ENCODE measurements around the gene CPNE8. TPM values are rescaled to one million over a fixed set of nuclear protein-coding genes. Genes with fewer than 3 reads are reported as not detected.
"Not testable (repeated sequence)": the region's sequence is repeated elsewhere in the genome, so short reads cannot be mapped to it uniquely, and the experiment has no call there.

The CPNE8 gene
- polyA plus RNA-seq, 3 donors, result 9.5 to 16.4 (median 10.5) TPM

DNA sequence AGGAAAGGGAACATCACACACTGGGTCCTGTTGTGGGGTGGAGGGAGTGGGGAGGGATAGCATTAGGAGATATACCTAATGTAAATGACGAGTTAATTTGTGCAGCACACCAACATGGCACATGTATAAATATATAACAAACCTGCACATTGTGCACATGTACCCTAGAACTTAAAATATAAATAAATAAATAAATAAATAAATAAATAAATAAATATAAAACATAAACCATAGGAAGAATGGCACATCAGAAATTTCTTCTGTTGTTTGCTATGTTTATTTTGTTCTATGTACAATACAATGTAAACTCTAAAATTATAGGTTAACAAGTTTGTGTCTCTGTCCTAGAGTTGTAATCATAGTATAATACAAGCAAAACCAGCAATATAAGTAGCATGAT lies 162.9 kb downstream of the CPNE8 start:
- not testable (repeated sequence) for DNase-seq

- no peak for DNase-seq
Measured at GRCh38 chr12:38736821-38737220, 168.6 kb downstream of the CPNE8 start.

DNA sequence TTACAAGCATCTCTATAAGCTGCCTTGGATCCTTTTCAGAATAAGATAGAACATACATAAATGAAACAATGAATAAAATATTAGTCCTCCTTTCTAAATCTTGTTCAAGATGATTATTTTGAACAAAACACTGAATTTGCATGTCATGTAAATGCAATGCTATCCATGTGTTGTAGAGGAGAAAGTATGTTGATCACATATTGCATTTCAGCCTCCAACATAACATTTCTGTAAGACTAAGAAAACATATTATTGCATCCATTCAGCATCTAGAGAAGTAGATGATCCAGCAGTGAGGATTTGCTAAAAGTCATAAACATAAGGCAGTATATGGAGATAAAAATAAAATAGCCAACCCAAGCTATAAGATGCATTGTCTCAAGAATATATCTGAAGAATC lies 172.6 kb downstream of the CPNE8 start:
- DNase-seq, result no peak

DNA sequence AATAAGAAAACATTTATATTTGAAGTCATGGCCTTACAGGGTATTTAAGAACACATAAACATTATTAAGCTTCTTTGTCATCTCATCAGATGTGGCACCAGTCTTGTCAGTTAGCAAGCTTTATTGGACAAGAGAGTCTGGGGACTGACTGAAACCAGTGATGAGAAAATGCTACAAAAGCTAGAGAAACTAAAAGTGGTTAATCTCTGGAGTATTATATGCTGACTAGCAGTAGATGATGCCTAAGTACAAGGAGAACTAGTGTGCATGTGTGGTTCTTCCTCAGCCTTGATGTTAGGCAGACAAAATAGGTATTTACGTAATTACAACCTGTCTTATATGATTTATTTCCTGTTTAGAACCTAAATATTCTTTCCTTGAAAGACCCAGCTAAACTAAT lies 176.5 kb downstream of the CPNE8 start:
- DNase-seq, result no peak

DNA sequence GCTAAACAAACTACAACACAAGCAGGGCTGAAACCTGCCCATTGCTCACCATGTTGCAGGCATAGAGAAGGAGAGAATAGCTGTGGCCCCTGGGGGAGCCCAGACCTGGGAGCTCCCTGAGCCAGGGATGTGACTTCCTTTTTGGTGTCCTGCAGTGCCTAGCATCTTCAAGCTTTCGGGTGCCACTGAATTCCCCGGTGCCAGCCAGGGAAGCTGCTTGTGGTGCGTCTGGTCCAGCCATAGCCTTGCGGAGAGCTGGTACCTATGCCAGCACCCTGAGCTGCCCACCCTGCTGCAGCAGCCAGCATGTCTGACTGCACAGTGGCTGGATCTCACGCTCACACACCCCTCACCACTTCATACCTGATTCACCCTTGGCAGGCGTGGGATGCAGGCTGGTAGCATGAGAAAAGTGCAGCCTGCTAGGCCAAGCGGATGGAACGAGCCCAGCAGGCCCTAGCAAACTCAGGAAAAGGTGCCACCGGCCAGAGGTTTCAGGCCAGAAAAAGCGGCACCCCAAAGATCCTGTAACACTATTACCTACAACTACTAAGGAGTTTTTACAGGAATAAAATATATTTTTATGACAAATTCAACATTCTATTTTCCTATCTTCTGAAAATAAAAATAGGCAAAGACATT lies 183.7 kb downstream of the CPNE8 start:
- no peak for DNase-seq

DNA sequence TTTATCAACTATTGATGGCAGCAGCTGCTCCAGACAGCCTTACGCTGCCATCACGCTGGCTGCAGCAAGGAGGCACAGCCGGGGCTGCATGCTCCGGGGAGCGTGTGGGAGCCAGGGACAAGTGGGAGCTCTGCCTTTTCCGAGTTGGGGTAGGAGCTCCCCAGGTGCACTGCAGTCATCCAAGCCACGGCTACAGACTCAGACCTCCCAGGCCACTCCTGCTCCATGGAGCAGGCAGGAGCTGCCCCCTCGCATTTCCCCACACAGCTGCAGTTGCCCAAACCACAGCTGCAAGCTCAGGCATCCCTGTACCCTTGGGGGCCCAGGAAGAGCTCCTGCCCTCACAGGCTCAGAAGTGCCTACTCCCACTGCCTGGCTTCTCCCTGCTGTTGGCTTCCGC lies 184.7 kb downstream of the CPNE8 start:
- DNase-seq, result no peak

DNA sequence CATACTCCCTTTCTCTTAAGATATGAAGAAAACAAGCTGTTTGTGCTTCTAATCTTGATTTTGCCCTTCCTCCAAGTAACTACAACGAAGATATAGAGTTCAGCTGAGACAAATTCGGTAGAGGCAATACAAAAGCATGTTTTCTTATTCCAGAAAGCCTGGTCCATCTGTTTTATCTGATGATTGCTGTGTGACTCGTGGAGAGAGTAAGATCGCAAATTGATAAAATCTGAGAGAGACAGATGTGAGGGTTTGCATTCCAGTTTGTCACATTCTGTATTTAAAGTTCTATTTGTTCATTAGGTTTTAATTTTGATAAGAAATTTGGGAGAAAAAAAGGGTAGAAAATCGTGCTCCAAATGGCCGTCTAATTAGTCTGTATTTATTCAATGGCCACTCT lies 192.1 kb downstream of the CPNE8 start:
- DNase-seq, result no peak

GRCh38 chr12:38711054-38711453 lies 194.3 kb downstream of the CPNE8 start:
- no peak for DNase-seq

DNA sequence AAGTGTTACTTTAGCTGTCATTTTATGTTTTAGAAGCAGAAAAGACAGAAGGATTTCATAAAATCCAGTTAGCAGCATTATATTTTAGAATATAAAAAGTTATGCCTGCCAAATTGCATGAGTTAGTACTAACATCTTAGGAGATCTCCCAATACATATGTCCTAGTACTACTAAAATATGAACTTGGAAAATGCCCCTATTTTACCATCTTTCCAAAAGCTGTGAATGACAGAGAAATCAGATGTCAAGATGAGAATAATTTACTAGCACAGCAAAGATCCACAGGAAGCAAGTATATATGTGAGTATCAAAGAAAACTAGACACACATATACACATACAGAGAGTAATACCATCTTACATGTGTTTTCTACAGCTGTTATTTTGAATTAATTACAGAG lies 196.9 kb downstream of the CPNE8 start:
- no peak for DNase-seq

- no peak for DNase-seq
Measured at GRCh38 chr12:38707648-38708047, 197.7 kb downstream of the CPNE8 start.

DNA sequence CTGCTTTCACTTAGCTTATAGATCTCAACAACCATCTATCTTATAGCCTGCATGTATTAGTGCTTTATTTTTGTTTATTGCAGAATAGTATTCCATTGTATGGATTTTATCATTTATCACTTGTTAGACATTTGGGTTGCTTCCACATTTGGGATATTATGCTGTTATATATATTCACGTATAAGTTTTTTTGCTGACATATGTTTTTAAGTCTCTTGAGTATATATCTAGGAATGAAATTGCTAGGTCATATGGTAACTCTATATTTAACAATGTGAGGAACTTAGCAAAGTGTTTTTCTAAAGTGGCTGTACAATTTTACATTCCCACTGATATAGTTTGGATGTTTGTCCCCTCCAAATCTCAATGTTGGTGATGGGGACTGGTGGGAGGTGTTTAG lies 208.1 kb downstream of the CPNE8 start:
- no peak for DNase-seq

DNA sequence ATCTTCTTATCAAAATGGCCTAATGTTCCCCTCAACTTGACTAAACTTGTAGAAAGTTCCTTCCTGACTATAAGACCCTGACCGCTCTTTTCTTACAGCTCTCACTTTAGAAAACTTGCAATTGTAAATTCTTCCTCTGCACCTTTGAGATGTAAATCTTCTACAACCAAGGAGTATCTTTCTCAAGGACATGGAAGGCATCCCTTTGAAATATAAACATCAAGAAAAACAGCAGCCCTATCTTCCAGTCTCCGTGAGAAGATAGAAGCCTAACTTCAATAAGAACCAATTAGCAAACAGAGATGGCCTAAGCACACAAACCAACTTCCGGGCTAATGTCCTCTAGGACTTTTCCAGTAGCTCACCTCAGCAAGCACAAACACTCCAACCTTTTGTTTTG lies 210.3 kb downstream of the CPNE8 start:
- no peak for DNase-seq

DNA sequence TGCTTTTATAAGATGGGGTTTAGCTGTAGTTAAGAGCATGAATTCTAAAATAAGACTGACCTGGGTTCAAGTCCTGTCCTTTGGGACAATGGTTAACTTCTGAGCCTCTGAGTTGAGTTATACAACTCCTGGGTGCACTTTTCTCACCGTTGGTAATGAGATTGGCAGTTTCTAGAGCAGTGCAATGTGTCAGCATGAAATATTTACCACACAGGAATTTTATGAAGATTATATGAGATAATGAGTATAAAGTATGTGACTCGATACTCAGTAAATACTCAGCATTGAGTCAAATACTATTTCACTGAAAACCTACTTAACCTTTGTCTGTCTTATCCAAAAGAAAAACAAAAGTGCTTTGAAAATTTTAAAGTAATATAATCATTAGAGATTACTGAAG lies 214.2 kb downstream of the CPNE8 start:
- DNase-seq, result no peak

DNA sequence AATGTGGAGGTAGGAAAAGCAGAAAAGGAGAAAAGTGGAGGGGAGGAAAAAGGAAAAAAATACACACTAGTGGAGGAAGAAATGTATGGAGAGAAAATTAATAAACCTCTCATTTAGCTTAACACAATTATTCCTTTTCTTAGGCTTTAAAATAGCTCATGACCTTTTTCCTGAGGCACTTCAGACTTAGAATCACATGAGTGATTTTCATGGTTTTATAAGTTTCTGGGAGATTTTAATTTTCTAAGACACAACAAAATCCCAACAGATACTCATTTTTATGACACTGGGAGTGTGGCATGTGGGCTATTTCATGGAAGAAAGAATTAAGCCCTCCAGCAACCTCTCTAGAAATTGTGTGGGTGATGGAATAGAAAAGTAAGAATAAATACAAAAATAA lies 214.7 kb downstream of the CPNE8 start:
- no peak for DNase-seq

GRCh38 chr12:38689704-38690103 lies 215.7 kb downstream of the CPNE8 start:
- DNase-seq, result no peak

DNA sequence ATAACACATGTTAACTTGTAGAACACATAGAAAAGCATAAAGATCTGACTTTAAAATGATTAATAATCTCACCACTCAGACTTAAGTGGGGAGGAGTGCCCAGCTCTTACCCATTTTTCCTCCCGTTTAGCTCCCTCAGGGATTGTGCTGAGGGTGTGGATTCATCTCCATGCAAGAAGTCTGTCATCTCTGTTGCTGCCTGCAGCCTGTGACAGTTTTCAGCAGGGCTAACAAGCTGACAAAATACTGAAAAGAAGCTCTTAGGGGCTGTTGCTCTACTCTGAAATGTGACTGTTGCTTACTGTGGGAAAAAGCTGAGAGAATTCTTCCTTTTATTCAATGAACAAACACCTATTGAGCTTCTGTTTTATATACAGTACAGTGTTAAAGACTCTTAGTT lies 216.2 kb downstream of the CPNE8 start:
- DNase-seq, result no peak

- DNase-seq, result no peak
Measured at GRCh38 chr12:38682521-38682920, 222.9 kb downstream of the CPNE8 start.

GRCh38 chr12:38669530-38669929 lies 235.9 kb downstream of the CPNE8 start:
- DNase-seq, result no peak

GRCh38 chr12:38669081-38669480 lies 236.3 kb downstream of the CPNE8 start:
- no peak for DNase-seq

DNA sequence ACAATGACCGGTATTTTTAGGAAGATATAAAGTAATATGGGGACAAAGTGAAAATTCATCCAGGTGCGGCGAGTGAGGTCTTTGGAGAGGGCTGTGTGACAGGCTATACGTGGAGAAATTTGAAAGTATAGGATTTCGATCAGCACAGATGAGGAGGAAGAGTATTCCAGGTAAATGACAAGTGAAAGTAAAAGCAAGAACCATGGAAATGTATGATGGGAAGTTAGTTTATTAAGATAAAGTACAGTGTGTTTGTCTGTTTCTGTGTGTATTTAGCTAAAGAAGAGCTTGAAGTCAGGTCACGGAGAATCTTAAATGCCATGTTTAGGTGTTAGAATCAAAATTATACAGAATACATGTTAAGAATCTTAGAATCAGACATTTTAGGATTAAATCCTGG lies 239.0 kb downstream of the CPNE8 start:
- no peak for DNase-seq

DNA sequence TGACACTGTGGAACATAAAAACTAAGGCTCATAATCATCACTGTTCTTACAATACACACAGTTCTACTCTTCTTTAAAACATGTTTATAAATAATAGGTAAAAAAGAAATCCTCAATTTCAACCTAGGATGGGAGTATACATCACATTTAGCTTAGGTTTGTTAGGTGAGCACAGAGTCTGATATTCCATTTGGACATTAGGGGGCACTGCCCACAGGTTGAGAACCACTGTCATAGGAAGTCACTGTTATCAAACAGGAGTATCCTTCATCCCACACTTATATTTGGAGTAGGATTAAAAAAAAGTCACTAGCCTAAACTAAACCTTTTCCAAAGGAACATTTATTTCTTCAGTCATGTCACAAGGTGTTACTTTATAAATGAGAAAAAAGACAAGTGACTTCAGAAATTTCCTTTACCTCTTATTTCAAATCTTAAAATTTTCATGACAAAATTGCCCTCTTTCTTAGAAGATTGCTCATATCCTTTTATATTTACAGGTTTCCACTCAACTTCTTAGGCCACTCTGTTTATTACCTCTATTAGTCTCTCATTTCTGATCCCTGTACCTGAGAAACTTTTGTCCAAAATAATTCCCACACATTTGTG lies 240.6 kb downstream of the CPNE8 start:
- DNase-seq, result no peak

DNA sequence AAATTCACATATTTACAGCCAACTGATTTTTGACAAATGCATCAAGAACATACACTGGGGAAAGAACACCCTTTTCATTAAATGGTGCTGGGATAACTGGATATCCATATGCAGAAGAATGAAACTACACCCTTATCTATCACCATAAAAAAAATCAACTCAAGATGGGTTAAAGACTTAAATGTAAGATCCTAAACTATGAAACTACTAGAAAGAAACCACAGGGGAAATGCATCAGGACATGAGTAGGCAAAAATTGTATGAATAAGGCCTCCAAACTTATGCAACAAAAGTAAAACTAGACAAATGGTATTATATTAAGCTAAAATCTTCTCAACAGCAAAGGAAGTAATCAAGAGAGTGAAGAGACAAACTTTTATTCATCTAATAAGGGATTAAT lies 242.6 kb downstream of the CPNE8 start:
- no peak for DNase-seq

GRCh38 chr12:38653650-38654049 lies 251.7 kb downstream of the CPNE8 start:
- no peak for DNase-seq

GRCh38 chr12:38648813-38649212 lies 256.6 kb downstream of the CPNE8 start:
- no peak for DNase-seq

All from renal pelvis (tissue), 4 donors.